Activated T-helper 1 cell treated with anti-CD3 and anti-CD28 coated beads, Interleukin-2, amount 50 U/mL, for 16 hours (primary cell): ENCODE measurements around the gene HCAR2.
"Not testable (repeated sequence)": the region's sequence is repeated elsewhere in the genome, so short reads cannot be mapped to it uniquely, and the experiment has no call there.

Experiments used
- DNase-seq, 2 donors: peaks; one replicate each; pipeline ENCODE4 v3.0.0-alpha.2; 2020; ENCODE audit warnings: low read depth in 1 of 2, low spot score in 1 of 2

The HCAR2 gene

DNA sequence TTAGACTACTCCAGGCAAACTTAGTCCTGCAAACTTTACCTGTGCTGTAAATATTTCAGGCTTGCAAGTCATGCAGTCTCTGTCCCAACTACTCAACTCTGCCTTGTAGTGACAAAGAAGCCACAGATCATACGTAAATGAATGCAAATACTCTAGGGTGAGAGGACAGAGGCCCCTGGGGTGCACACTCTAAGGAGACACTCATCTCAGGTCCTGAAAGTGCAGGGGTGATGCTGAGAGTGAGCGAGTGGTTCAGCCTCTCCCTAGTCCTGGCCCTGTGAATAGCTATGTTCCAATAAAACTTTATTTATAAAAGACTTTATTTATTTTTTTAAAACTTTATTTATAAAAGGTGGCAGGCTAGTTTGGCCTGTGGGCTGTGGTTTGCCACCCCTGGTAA is 34.9 kb downstream of the HCAR2 start:
- no peak for DNase-seq

DNA sequence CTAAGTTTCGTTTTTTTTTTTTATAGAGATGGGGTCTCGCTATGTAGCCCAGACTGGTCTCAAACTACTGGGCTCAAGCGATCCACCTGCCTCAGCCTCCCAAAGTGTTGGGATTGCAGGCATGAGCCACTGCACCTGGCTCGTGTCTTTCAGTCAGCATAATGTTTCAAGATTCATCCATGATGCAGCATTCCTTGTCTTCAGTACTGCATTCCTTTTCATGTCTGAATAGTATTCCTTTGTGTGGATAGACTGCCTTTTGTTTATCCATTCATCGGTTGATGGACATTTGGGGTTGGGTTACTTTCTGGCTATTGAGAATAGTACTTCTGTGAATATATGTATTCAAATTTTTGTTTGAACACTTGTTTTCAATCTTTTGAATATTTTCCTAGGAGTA is 37.4 kb downstream of the HCAR2 start:
- DNase-seq, result no peak

DNA sequence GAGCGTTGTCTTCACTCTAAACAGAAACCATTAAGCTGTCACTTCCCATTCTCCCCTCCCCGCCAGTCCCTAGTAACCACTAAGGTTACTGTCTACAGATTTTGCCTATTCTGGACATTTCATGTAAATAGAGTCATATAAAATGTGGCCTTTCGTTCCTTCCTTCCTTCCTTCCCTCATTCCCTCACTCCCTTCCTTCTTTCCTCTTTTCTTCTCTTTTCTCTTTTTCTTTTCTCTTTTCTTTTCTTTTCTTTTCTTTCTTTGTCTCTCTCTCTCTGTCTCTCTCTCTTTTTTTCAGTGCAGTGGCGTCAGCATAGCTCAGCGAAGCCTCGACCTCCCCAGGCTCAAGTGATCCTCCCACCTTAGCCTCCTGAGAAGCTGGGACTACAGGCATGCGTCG is 37.8 kb downstream of the HCAR2 start:
- no peak for DNase-seq

GRCh38 chr12:122661938-122662337 is 41.2 kb downstream of the HCAR2 start:
- no peak for DNase-seq

- no peak for DNase-seq
Measured at GRCh38 chr12:122661246-122661645, 41.9 kb downstream of the HCAR2 start.

GRCh38 chr12:122659579-122659978 is 43.6 kb downstream of the HCAR2 start:
- no peak for DNase-seq

DNA sequence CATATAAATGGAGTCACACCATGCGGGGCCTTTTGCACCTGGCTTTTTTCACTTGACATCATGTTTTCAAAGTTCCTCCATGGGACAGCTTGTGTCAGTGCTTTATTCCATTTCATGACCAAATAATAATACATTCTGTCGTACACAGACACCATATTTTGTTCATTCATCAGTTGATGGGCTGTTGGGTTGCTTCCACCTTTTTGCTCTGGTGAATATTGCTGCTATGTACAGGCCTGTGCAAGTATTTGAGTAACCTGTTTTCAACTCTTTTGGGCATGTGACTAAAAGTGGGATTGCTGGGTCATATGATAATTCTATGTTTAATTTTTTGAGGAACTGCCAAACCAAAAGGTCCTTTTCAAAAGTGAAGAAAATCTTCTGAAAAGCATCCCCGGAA is 46.9 kb downstream of the HCAR2 start:
- DNase-seq, result no peak

DNA sequence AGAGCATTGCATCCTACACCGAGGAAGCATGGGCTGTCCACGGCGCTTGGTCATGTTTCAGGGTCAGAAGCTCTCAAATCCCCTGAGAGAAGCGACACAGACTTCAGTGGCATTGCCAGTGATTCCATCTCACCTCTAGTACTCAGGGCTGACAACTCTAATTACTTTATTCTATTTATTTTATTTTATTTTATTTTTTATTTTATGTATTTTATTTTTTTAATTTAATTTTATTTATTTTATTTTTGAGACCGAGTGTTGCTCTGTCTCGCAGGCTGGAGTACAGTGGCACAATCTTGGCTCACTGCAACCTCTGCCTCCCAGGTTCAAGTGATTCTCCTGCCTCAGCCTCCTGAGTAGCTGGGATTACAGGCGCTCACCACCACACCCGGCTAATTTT is 49.9 kb downstream of the HCAR2 start:
- not testable (repeated sequence) for DNase-seq

DNA sequence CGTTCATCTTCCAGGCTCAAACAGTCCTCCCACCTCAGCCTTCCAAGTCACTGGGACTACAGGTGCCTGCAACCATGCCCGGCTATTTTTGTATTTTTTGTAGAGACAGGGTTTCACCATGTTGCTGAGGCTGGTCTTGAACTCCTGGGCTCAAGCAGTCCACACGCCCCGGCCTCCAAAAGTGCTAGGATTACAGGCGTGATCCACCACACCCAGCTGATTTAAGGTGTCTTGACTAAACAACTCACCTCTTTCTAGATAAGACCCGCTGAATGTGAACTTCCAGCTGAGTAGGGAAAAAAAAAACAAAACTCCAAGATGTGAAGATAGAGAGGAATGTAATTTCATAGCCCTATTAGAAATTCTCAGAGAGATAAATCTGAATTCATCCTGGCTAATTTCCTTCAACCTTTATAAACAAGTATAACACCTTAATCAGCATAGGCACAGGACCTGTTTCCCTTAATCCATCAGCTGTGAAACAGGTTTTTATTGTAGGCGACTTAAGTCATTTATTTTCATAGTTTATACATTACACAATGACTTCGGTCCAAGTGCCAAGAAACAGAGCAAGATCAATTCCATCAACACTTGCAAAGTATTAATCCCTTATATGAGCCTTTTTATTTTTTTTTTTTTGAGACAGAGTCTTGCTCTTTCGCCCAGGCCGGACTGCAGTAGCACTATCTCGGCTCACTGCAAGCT is 51.5 kb downstream of the HCAR2 start:
- no peak for DNase-seq
